PC-3 (cell line): ENCODE data around the gene IL23R. TPM values are rescaled to one million over a fixed set of nuclear protein-coding genes. Genes with fewer than 3 reads are reported as not detected.

Experiments used
- ATAC-seq: fragments of 200-7000 bp; cut with Tn5 transposase; 2 replicates; pipeline ENCODE4 v1.9.1; 2020; ENCODE audit warnings: mild to moderate bottlenecking, moderate library complexity
- BruUV-seq: library from RNA; stranded (reverse); fragments of 400-500 nt; replicated peaks from 2 replicates; lab custom pipeline; 2021; lab: Mats Ljungman, UMichigan
- CTCF ChIA-PET: fragments of 300-600 bp; sonication (Branson Sonifier 250); formaldehyde crosslinking; loops from one replicate; lab custom pipeline; 2022; ENCODE audit warnings: antibody characterized with exemption; lab: Charles Lee
- POLR2A ChIA-PET: fragments of 300-600 bp; sonication (Branson Sonifier 250); formaldehyde crosslinking; loops from one replicate; lab custom pipeline; 2022; ENCODE audit warnings: antibody characterized with exemption; ENCODE audit not compliant: unreplicated experiment; lab: Charles Lee
- DNase-seq: peaks from one replicate; pipeline ENCODE4 v3.0.0-alpha.2; 2015
- H2AFZ ChIP-seq: fragments of 300-600 bp; sonication (generic); 2 replicates; pipeline ENCODE4 v1.6.0; 2016; ENCODE audit warnings: antibody characterized with exemption, low read length
- H3F3A ChIP-seq: fragments of 300-600 bp; sonication (generic); one replicate; pipeline ENCODE4 v1.6.0; 2017; ENCODE audit warnings: antibody characterized with exemption, low read length, control low read depth, mild to moderate bottlenecking; ENCODE audit not compliant: unreplicated experiment
- H3K27ac ChIP-seq: fragments of 300-600 bp; sonication (generic); 2 replicates; pipeline ENCODE4 v1.5.1; 2016; ENCODE audit warnings: mild to moderate bottlenecking, low read length
- H3K27me3 ChIP-seq: fragments of 300-600 bp; sonication (generic); 2 replicates; pipeline ENCODE4 v1.6.1; 2016; ENCODE audit warnings: low read length, mixed read lengths
- H3K36me3 ChIP-seq: fragments of 300-600 bp; sonication (generic); 2 replicates; pipeline ENCODE4 v1.6.1; 2016; ENCODE audit warnings: low read depth, mixed run types, low read length, mixed read lengths
- H3K4me1 ChIP-seq: fragments of 300-600 bp; sonication (generic); 2 replicates; pipeline ENCODE4 v1.5.1; 2016; ENCODE audit warnings: low read length; ENCODE audit not compliant: insufficient read depth
- H3K4me2 ChIP-seq: fragments of 300-600 bp; sonication (generic); 2 replicates; pipeline ENCODE4 v1.6.0; 2016; ENCODE audit warnings: low read length
- H3K4me3 ChIP-seq: fragments of 300-600 bp; sonication (generic); 2 replicates; pipeline ENCODE4 v1.5.1; 2016; ENCODE audit warnings: mild to moderate bottlenecking, low read length, mixed read lengths
- H3K79me2 ChIP-seq: fragments of 300-600 bp; sonication (generic); 2 replicates; pipeline ENCODE4 v1.6.1; 2017; ENCODE audit warnings: low read length, mixed read lengths
- H3K9ac ChIP-seq: fragments of 300-600 bp; sonication (generic); 2 replicates; pipeline ENCODE4 v1.6.0; 2016; ENCODE audit warnings: mild to moderate bottlenecking, low read length
- H3K9me2 ChIP-seq: fragments of 300-600 bp; sonication (generic); replicated peaks from 2 replicates; pipeline ENCODE4 v1.6.1; 2016; ENCODE audit warnings: mixed run types, low read length, mixed read lengths
- H3K9me3 ChIP-seq: fragments of 300-600 bp; sonication (generic); 2 replicates; pipeline ENCODE4 v1.6.1; 2016; ENCODE audit warnings: low read length, mixed read lengths
- H4K20me1 ChIP-seq: fragments of 300-600 bp; sonication (generic); 2 replicates; pipeline ENCODE4 v1.6.1; 2016; ENCODE audit warnings: low read length, mixed read lengths
- CTCF ChIP-seq: fragments of 300-600 bp; sonication (generic); conservative IDR thresholded peaks from 2 replicates; pipeline ENCODE4 v1.5.1; 2017; ENCODE audit warnings: antibody characterized with exemption, low read depth, mild to moderate bottlenecking, low read length
- EZH2 ChIP-seq: fragments of 300-600 bp; sonication (generic); IDR thresholded peaks from one replicate; pipeline ENCODE4 v1.6.1; 2017; ENCODE audit warnings: antibody characterized with exemption, mild to moderate bottlenecking, low read length; ENCODE audit not compliant: unreplicated experiment
- EZH2phosphoT487 ChIP-seq: fragments of 300-600 bp; sonication (generic); IDR thresholded peaks from 2 replicates; pipeline ENCODE4 v1.6.1; 2018; ENCODE audit warnings: mild to moderate bottlenecking, antibody characterized with exemption, low read length, borderline replicate concordance
- intact Hi-C: fragments of 100-400 bp; cut with micrococcal nuclease; formaldehyde crosslinking; loops from 2 replicates; pipeline ENCODE4 v1.9.0; 2023
- total RNA-seq: library from RNA; depleted of rRNA; stranded (reverse); fragments of >200 nt; gene quantifications from 2 replicates; pipeline ENCODE4 v1.2.3, GENCODE V29; 2014

The IL23R gene
- total RNA-seq, 1 experiment from 2014 or later: not detected

GRCh38 chr1:67217938-67218337 lies 51.7 kb downstream of the IL23R start:
- ChIA-PET CTCF (no interaction called here), POLR2A (no interaction called here)
- Histone ChIP-seq H3K36me3 (no peaks in the 10 kb centered on the region), H3K4me1 (no peaks in the 10 kb centered on the region), H3K9ac (no peak overlapping the region), H3K9me3 (no peaks in the 10 kb centered on the region), H3K79me2 (no peaks in the 10 kb centered on the region), H3K9me2 (no peaks in the 10 kb centered on the region), H4K20me1 (no peaks in the 10 kb centered on the region), H3K27ac (no peak overlapping the region), H3F3A (no peaks in the 10 kb centered on the region), H2AFZ (no peak overlapping the region), H3K4me3 (no peak overlapping the region), H3K4me2 (no peak overlapping the region), H3K27me3 (no peaks in the 10 kb centered on the region)
- TF ChIP-seq EZH2 (no peak), CTCF (no peak), EZH2phosphoT487 (no peak)
- DNase-seq (no peak), ATAC-seq (no peak)
- intact Hi-C loops: no loop called here
- no TSS peak for BruUV-seq

- Histone ChIP-seq H3F3A (no peaks in the 10 kb centered on the region), H2AFZ (no peak overlapping the region), H3K9me3 (no peaks in the 10 kb centered on the region), H3K27me3 (no peaks in the 10 kb centered on the region), H3K4me1 (peaks cover 10% of the 10 kb centered on the region), H3K4me3 (no peak overlapping the region), H3K36me3 (no peaks in the 10 kb centered on the region), H3K27ac (no peak overlapping the region), H3K79me2 (no peaks in the 10 kb centered on the region), H3K9me2 (no peaks in the 10 kb centered on the region), H4K20me1 (no peaks in the 10 kb centered on the region), H3K9ac (no peak overlapping the region), H3K4me2 (no peak overlapping the region)
- no TSS peak for BruUV-seq
- no peak for ATAC-seq
- POLR2A ChIA-PET: no interaction called here
- CTCF ChIA-PET: interaction anchor here (0.9 kb wide), 1 partner anchor 10 kb away, joined by 5 read pairs; no protein-coding TSS in a partner anchor
- intact Hi-C loops: no loop called here
- TF ChIP-seq EZH2 (no peak), EZH2phosphoT487 (no peak), CTCF (no peak)
- no peak for DNase-seq
Observed at GRCh38 chr1:67224856-67225255, 58.6 kb downstream of the IL23R start.

DNA sequence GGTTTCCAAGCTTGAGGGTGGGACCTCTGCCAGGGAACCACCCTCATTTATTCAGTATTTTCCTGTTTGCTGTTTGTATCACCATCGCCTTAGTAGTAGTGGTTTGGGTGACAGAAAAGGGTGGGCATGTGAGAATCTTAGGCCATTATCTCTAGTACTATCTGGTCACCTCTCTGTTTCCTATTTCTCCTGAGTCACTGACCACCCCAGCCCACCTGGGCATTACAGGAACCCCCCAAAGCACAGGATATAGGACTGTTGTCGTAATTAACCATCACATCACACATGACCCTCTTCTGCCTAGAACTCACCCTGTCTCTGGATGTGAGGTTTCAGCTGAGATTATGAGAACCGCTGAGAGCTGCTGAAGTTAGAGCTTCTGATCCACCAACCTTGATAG lies 60.4 kb downstream of the IL23R start:
- peaks cover 26% of the 10 kb centered on the region for H3K4me1 ChIP-seq
- H3K27ac ChIP-seq: no peak overlapping the region
- H3K36me3 ChIP-seq: no peaks in the 10 kb centered on the region
- H3F3A ChIP-seq: no peaks in the 10 kb centered on the region
- no peaks in the 10 kb centered on the region for H3K9me2 ChIP-seq
- H3K27me3 ChIP-seq: no peaks in the 10 kb centered on the region
- H3K9ac ChIP-seq: no peak overlapping the region
- ChIA-PET POLR2A (no interaction called here), CTCF (no interaction called here)
- no TSS peak for BruUV-seq
- H3K79me2 ChIP-seq: no peaks in the 10 kb centered on the region
- ATAC-seq (no peak), DNase-seq (no peak)
- H2AFZ ChIP-seq: no peak overlapping the region
- H3K4me2 ChIP-seq: no peak overlapping the region
- no peaks in the 10 kb centered on the region for H4K20me1 ChIP-seq
- H3K4me3 ChIP-seq: no peak overlapping the region
- TF ChIP-seq EZH2: no peak
- TF ChIP-seq CTCF: no peak
- no peak for TF ChIP-seq EZH2phosphoT487
- intact Hi-C loops: no loop called here
- no peaks in the 10 kb centered on the region for H3K9me3 ChIP-seq
